CD4-positive, alpha-beta T cell (primary cell): Measurements from ENCODE around the gene MAP3K9. TPM values are rescaled to one million over a fixed set of nuclear protein-coding genes. Genes with fewer than 3 reads are reported as not detected.

Experiments used
- ATAC-seq: fragments of 200-7000 bp; cut with Tn5 transposase; one replicate; pipeline ENCODE4 v1.10.0; 2022; ENCODE audit warnings: mild to moderate bottlenecking; ENCODE audit not compliant: poor library complexity
- CTCF ChIA-PET: fragments of 350-600 bp; sonication (Branson Sonifier 250); formaldehyde crosslinking; loops from one replicate; lab custom pipeline; 2021; ENCODE audit warnings: antibody characterized with exemption, inconsistent platforms; lab: Charles Lee
- POLR2A ChIA-PET: fragments of 350-600 bp; sonication (Branson Sonifier 250); formaldehyde crosslinking; loops from one replicate; lab custom pipeline; 2021; ENCODE audit warnings: antibody characterized with exemption, inconsistent platforms; lab: Charles Lee
- DNase-seq, 14 experiments: peaks; one replicate each; pipeline ENCODE4 v3.0.0-alpha.2; 2013 to 2020; ENCODE audit warnings: mixed read lengths in 2 of 14
- H3K27ac ChIP-seq, 2 donors: one replicate each; pipeline versions ENCODE4 v1.5.1 to v1.7.0; 2013; ENCODE audit warnings: low read length in 2 of 2, low read depth in 1 of 2, mild to moderate bottlenecking in 1 of 2
- H3K27me3 ChIP-seq, 2 experiments: 1 replicate in 1 of 2; 2 replicates in 1 of 2; pipeline versions ENCODE4 v1.6.1 to v1.7.0; 2013; ENCODE audit warnings: low read length in 2 of 2, control low read depth in 1 of 2, mild to moderate bottlenecking in 1 of 2, moderate library complexity in 1 of 2; ENCODE audit not compliant: insufficient read depth in 2 of 2, control insufficient read depth in 1 of 2
- H3K36me3 ChIP-seq: one replicate; pipeline ENCODE4 v1.6.1; 2013; ENCODE audit warnings: low read length, control low read depth; ENCODE audit not compliant: insufficient read depth
- H3K4me1 ChIP-seq: one replicate; pipeline ENCODE4 v1.6.1; 2013; ENCODE audit warnings: low read length, control low read depth; ENCODE audit not compliant: insufficient read depth
- H3K4me3 ChIP-seq: one replicate; pipeline ENCODE4 v1.5.1; 2013; ENCODE audit warnings: mild to moderate bottlenecking, low read length, moderate library complexity
- H3K9me3 ChIP-seq, 2 experiments: 1 replicate in 1 of 2; 2 replicates in 1 of 2; pipeline versions ENCODE4 v1.6.1 to v1.7.0; 2013; ENCODE audit warnings: low read length in 2 of 2, mild to moderate bottlenecking in 2 of 2, control low read depth in 1 of 2, moderate library complexity in 1 of 2; ENCODE audit not compliant: control insufficient read depth in 1 of 2, insufficient read depth in 1 of 2
- H3K27ac Mint-ChIP-seq: one replicate; pipeline ENCODE4 v1.8.0; 2020; ENCODE audit warnings: mixed read lengths
- H3K27me3 Mint-ChIP-seq: one replicate; pipeline ENCODE4 v1.8.0; 2021; ENCODE audit warnings: mixed read lengths
- H3K36me3 Mint-ChIP-seq: one replicate; pipeline ENCODE4 v1.8.0; 2021; ENCODE audit warnings: low read depth, mixed read lengths
- H3K4me1 Mint-ChIP-seq: one replicate; pipeline ENCODE4 v1.8.0; 2021; ENCODE audit warnings: low read depth, mixed read lengths
- H3K4me3 Mint-ChIP-seq: one replicate; pipeline ENCODE4 v1.8.0; 2020; ENCODE audit warnings: mild to moderate bottlenecking, mixed read lengths
- H3K9me3 Mint-ChIP-seq: one replicate; pipeline ENCODE4 v1.8.0; 2020; ENCODE audit warnings: mixed read lengths
- intact Hi-C, 2 experiments: fragments of 100-400 bp; cut with DNase I in 1 of 2; cut with micrococcal nuclease in 1 of 2; formaldehyde crosslinking; loops; one replicate each; pipeline versions ENCODE4 v1.15.1 to v1.9.0; 2023 to 2025; cut with DNase I, micrococcal nuclease
- total RNA-seq, 174 experiments: library from RNA in 2 of 174; stranded (reverse) in 2 of 174; gene quantifications; one replicate each; pipeline ENCODE4 v1.2.3 and lab custom pipeline; 2021 to 2026
- TF ChIP-seq, protein P1 (sequence below): fragments of 200-600 bp; IDR thresholded peaks from one replicate; pipeline ENCODE4 v1.8.0; 2022; ENCODE audit warnings: antibody characterized with exemption, mild to moderate bottlenecking

Gene MAP3K9
- total RNA-seq, 2 experiments from 2014 or later, result 5.9 to 6.3 TPM

DNA sequence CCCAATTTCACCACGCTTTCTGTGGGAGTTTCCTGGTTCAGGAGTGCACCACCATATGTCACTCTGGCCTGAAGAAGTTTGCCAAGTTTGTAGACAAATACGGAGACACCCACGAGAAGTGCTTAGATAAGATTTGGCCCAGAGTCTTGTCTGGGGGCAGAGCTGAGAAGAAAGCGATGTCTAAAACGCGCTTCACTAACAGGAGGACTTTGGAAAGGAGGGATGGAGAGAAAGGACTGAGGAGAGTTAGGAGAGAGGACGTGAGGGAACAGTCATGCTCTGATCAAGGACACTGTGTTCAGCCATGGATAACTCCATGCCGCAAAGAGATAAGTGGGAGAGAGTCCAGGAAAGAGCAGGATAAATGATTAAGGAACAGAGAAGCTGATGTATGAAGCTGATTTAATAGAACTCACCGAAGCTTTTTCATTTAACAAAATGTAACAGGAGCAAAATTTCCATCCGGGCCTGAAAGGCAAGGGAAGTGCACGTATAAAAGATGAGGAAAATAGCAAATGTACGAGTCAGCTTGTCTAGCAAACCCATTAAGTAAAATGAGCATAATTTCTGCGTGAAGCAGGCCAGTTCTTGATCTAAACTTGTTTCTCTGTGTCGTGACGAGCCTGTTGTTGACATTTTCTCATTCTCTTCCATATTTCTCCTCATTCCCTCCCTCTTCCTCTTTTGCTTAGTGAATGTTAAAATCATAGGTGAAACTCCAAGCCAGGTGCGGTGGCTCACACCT lies 23.4 kb upstream of the MAP3K9 start:
- peaks cover 12% of the 10 kb centered on the region for H3K9me3 Mint-ChIP-seq
- H3K27ac Mint-ChIP-seq, result no peak overlapping the region
- TF ChIP-seq, protein P1, sequence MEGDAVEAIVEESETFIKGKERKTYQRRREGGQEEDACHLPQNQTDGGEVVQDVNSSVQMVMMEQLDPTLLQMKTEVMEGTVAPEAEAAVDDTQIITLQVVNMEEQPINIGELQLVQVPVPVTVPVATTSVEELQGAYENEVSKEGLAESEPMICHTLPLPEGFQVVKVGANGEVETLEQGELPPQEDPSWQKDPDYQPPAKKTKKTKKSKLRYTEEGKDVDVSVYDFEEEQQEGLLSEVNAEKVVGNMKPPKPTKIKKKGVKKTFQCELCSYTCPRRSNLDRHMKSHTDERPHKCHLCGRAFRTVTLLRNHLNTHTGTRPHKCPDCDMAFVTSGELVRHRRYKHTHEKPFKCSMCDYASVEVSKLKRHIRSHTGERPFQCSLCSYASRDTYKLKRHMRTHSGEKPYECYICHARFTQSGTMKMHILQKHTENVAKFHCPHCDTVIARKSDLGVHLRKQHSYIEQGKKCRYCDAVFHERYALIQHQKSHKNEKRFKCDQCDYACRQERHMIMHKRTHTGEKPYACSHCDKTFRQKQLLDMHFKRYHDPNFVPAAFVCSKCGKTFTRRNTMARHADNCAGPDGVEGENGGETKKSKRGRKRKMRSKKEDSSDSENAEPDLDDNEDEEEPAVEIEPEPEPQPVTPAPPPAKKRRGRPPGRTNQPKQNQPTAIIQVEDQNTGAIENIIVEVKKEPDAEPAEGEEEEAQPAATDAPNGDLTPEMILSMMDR, result no peak
- Histone ChIP-seq H3K36me3 (no peaks in the 10 kb centered on the region), H3K27ac (no peak overlapping the region), H3K4me3 (no peak overlapping the region), H3K27me3 (no peaks in the 10 kb centered on the region), H3K9me3 (peaks cover 0 to 11% of the 10 kb centered on the region in 2 experiments), H3K4me1 (no peaks in the 10 kb centered on the region)
- POLR2A ChIA-PET, result no interaction called here
- no peaks in the 10 kb centered on the region for H3K4me1 Mint-ChIP-seq
- CTCF ChIA-PET, result no interaction called here
- H3K4me3 Mint-ChIP-seq, result no peak overlapping the region
- DNase-seq (no peak), ATAC-seq (no peak)
- intact Hi-C loops, result no loop called here
- H3K27me3 Mint-ChIP-seq, result no peaks in the 10 kb centered on the region
- no peaks in the 10 kb centered on the region for H3K36me3 Mint-ChIP-seq

DNA sequence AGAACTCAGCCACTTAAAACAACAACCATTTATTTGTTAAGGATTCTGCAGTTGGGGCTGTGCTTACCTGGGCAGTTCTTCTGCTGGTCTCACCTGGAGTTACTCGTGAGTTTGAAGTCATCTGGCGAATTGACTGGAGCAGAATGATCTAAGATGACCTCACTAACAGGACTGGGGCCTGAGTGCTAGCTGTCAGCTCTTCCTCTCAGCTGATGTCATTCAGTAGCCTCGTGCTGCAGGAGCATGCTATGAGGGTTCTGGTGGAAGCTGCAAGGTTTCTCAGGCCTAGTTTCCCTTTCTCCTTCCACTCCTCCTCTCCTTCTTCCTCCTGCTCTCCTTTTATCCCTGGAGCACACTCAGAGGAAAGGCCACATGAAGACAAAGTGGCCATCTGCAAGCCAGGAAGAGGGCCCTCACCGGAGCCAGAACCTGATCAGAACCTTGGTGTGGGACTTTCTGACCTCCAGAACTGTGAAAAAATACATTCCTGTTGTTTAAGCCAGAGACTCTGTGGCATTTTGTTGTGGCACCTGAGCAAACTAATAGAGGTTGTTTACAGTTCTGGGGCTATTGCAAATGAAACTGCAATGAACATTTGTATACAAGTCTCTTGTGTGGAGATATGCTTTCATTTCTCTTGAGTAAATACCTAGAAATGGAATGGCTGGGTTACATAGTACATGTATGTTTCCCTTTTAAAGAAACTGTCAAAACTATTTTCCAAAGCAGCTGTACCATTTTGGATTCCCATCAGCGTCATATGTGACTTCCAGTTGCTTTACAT lies 21.9 kb upstream of the MAP3K9 start:
- peaks cover 9% of the 10 kb centered on the region for H3K9me3 Mint-ChIP-seq
- no peak overlapping the region for H3K27ac Mint-ChIP-seq
- ATAC-seq (no peak), DNase-seq (no peak)
- H3K4me1 Mint-ChIP-seq, result no peaks in the 10 kb centered on the region
- H3K9me3 ChIP-seq, result peaks cover 0 to 11% of the 10 kb centered on the region in 2 experiments
- H3K27ac ChIP-seq, result no peak overlapping the region
- TF ChIP-seq, protein P1, result no peak
- H3K36me3 Mint-ChIP-seq, result no peaks in the 10 kb centered on the region
- H3K4me3 ChIP-seq, result no peak overlapping the region
- no peaks in the 10 kb centered on the region for H3K27me3 ChIP-seq
- H3K4me3 Mint-ChIP-seq, result no peak overlapping the region
- H3K27me3 Mint-ChIP-seq, result no peaks in the 10 kb centered on the region
- H3K36me3 ChIP-seq, result no peaks in the 10 kb centered on the region
- ChIA-PET POLR2A (interaction anchor here (1.0 kb wide), 1 partner anchor 9 kb away, joined by 3 read pairs; no protein-coding TSS in a partner anchor), CTCF (interaction anchor here (0.5 to 0.8 kb wide), 2 partner anchors 60 to 76 kb away, joined by 3 to 4 read pairs; partner anchors contain the start of gene PCNX1)
- intact Hi-C loops, result no loop called here
- no peaks in the 10 kb centered on the region for H3K4me1 ChIP-seq

DNA sequence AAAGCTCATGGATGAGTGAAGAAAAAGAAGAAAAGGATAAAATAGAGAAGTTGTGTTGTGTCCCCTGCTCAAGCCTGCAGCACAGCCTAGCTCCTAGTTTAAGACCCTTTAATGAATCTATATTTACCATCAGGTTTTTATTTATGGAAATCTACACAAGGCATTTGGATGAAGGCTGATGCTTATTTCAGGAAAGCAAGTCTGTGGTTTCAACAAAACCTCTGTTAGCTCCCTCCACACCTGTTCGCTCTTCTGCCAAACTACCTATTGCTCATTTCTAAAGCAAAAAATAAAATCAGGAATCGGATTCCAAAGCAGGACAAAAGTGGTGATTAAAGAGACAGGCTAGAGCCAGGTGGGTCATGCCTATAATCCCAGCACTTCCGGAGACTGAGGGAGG lies 18.9 kb upstream of the MAP3K9 start:
- Histone ChIP-seq H3K4me1 (no peaks in the 10 kb centered on the region), H3K4me3 (no peak overlapping the region), H3K9me3 (no peaks in the 10 kb centered on the region), H3K27me3 (peaks cover 0 to 4% of the 10 kb centered on the region in 2 experiments), H3K36me3 (no peaks in the 10 kb centered on the region), H3K27ac (no peak overlapping the region)
- Mint-ChIP-seq H3K9me3 (no peaks in the 10 kb centered on the region), H3K36me3 (no peaks in the 10 kb centered on the region), H3K4me1 (peaks cover 8% of the 10 kb centered on the region), H3K4me3 (no peak overlapping the region), H3K27ac (no peak overlapping the region), H3K27me3 (peaks cover 8% of the 10 kb centered on the region)
- POLR2A ChIA-PET, result no interaction called here
- DNase-seq (no peak), ATAC-seq (no peak)
- CTCF ChIA-PET, result interaction anchor here (1.2 to 1.6 kb wide), 2 partner anchors 79 to 127 kb away, joined by 3 to 4 read pairs; partner anchors contain the start of gene PCNX1
- TF ChIP-seq, protein P1, result no peak
- intact Hi-C loops, result loop anchor here in 1 of 2 experiments (5.0 kb wide), 1 partner anchor 34 kb away; no protein-coding TSS in a partner anchor
